ENCODE measurements around the gene ADRA2A. TPM values are rescaled to one million over a fixed set of nuclear protein-coding genes. Genes with fewer than 3 reads are reported as not detected.

ADRA2A gene
- total RNA-seq, 8 experiments from 2014 or later: 1.5 to 14.2 (median 3.1) TPM

Other genes with a start within 250 kb of the ADRA2A start
- 100 to 1,000 TPM in 1 of 8 experiments, 10 to 100 TPM in 7; 34.2 to 141 (median 55.0) TPM for gene PDCD4, start 205.1 kb upstream of the ADRA2A start, total RNA-seq
- 10 to 100 TPM; 29.8 to 51.9 (median 41.0) TPM for gene BBIP1, start 157.8 kb upstream of the ADRA2A start, total RNA-seq
- gene SHOC2, start 157.4 kb upstream of the ADRA2A start, total RNA-seq: 10 to 100 TPM; 41.7 to 77.8 (median 55.4) TPM

Data from motor neuron (in vitro differentiated cells).